Activated CD4-positive, CD25-positive, alpha-beta regulatory T cell treated with anti-CD3 and anti-CD28 coated beads, Interleukin-2, amount 50 U/mL, for 72 hours (primary cell): Measurements from ENCODE around the gene LMCD1.

Experiments
- DNase-seq: peaks from one replicate; pipeline ENCODE4 v3.0.0; 2021

Gene LMCD1

GRCh38 chr3:8506571-8507061 lies 5.0 kb downstream of the LMCD1 start:
- DNase-seq: no peak

- DNase-seq: no peak
These were observed 5.9 kb downstream of the LMCD1 start for GRCh38 chr3:8507496-8507895.

DNA sequence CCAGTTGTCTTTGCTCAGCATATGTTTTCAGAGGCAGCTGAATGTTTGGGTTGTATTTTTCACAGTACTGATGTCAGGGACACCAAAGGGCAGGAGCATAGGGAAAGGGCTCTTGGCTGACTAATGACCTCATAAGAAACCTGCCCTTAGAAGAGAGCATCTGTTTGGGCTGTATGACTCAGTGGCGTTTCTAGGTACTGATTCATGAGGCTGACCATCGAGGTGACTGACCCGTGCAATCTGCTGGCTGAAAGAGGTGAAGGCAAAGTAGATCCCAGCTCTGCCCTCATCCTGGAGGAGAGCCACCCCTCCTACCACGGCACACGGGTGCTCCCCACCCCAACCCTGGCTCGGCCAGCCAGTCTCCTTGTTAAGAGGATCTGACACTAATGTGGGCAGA lies 8.3 kb downstream of the LMCD1 start:
- no peak for DNase-seq

- DNase-seq: no peak
These were observed 10.6 kb downstream of the LMCD1 start for GRCh38 chr3:8512234-8512633.

DNA sequence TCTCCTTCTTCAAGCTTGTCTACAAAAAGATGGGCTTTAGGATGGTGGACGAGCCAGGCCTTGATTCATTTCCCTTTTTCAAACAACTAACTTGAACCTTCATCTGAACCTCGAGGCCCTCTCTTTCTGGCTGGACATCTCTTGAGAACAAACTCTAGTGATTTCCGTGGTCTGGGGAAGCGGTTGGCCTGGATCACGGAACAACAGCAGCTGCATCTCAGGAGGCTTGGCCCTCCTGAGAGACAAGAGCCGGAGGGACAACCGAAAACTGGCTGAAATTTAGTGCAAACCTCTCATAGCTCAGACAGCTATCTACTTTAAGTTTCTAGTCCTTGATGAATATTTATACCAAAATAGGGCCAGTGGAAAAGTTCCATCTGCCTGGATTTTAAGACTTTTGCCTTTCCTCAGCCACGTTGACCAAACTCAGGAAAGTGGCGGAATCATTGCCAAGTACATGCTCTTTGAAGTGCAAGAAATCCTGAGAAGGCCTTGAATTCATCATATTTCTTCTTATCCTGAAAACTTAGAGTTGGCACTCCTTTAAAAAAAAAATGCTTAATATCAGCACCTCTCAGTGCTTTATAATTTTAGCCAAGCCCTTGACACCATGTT lies 14.5 kb downstream of the LMCD1 start:
- DNase-seq: no peak

DNA sequence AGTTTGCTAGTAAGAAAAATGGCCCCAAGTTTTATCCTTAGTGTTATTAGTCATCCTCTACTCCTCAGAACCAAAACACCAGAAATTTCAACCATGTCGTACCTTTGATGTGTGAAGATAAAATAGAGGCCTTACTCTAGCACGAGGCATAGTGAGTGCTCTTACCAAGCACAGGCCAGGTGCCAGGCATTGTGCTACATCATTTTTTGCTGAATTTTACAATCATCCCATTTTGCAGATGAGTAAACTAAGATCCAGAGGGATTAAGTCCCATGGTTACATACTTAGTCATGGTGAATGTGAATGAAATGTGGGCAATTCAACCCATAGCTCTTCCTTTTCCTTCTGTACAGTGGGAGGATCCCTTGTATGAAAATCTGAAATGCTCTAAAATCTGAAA lies 15.2 kb downstream of the LMCD1 start:
- no peak for DNase-seq

DNA sequence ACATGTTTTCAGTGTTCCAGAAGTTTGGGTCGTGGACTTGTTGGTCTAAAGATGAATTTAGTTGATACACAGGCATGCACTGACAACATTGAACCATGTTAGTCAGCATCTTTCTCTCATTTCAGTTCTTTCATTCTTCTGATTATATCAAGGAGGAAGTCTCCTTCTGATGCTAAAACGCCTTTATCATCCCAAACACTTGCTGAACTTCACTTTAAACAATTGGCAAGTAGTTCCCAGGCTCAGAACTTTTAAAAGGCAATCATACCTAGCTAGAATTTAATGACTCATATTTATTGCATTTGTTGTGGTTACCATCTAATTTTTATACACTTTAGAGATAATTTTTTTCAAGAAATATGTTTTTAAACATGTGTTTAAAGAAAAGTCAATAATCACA lies 15.9 kb downstream of the LMCD1 start:
- no peak for DNase-seq

GRCh38 chr3:8518138-8518537 lies 16.5 kb downstream of the LMCD1 start:
- DNase-seq: no peak

DNA sequence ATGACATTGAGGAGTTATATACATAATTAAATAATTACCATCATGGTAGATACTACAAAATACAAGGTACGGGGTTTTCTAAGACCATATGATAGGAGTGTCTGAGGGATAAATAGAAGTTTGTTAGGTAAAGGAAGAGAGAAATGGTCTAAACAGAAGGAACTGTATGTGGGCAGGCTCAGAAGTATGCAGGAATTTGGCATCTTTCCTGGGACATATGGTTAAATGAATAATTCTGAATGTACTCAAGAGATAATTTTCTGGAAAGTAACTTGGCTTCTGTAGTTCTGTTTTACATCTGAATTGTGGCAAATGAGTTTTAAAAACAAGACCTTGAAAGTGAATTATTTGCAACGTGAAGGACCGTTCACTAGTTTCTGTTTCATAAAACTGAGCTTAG lies 17.5 kb downstream of the LMCD1 start:
- DNase-seq: no peak

DNA sequence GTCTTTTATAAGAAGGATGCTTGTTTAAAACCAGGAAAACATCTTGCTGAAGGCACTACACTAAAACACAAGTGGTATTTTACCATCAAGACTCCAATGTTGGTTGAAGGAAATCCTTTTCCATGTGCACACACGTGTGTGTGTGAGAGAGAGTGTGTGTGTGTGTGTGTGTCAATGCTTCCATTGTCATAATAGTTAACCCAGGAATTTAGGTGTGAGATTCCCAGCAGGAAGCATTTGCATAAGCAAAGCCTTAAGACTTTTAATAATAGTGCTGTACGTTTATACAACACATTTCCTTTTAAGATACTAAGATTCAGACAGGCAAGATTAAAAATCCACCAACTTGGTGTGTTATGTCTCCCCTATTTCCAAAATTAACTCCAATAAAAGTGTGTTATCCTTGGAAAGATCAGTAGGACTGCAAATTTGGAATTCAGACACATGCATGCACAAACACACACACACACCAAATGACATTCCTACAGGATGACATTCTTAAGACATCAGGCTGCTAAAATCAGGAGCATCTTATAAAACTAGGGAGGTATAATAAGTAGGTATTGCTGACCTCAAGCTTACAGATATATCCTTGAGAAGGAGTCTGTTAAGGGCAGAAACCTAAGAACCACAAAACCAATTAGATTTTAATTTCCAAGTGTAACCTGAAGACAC lies 18.3 kb downstream of the LMCD1 start:
- no peak for DNase-seq

GRCh38 chr3:8520816-8521403 lies 19.3 kb downstream of the LMCD1 start:
- DNase-seq: no peak

DNA sequence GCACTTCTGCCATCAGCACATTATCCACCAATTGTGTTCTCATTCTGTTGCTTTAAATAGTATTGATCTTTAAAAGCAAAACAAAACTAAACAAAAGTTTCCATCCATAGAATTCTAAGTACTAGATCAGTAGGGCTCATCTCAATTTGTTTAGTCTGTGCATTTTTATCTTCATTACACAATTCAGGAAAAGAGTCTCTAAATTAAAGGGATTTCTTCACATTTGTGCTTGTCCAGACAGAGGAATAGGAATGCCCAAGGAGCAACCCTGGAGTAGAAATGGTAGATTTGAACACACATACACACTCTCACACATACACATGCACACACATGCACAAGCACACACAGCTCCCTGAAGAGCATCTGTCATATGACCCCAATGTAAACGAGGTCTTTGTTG lies 21.4 kb downstream of the LMCD1 start:
- no peak for DNase-seq

DNA sequence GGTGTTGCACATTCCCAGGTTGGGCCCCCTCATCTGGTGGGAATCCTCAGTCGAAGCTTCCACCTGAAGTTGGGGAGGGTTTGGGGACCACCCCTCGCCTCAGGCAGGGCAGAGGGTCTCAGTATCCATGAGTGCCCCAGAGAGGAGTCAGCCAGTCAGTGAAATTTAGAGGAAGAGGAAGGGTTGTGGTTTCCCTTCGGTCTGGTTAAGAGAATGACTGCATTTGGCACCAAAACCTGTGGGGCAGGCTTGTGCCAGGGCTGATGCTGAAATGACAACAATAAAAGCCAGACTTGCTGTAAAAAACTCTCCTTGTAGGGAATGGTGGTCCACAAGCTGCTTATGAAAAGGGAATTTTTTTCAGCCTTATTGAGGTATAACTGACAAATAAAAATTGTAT lies 22.6 kb downstream of the LMCD1 start:
- DNase-seq: no peak

GRCh38 chr3:8524656-8525399 lies 23.2 kb downstream of the LMCD1 start:
- DNase-seq: no peak

DNA sequence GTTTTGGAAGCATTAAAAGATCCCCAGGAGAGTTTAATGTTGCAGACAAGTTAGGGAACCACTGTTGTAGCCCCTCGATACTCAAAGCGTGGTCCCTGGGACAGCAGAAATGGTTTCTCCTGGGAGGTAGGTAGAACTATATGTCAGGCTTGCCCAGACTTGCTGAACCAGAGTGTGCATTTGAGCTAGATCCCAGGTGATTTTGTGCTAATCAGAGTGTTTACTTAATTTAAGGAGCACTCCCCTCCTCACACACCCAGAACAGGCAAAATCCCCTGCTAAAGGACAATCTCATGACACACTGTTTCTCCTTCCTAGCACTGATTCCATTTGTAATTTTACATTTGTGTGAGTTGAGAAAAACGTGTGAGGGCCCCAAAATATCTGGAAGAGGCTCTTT lies 24.3 kb downstream of the LMCD1 start:
- no peak for DNase-seq

GRCh38 chr3:8529181-8529637 lies 27.6 kb downstream of the LMCD1 start:
- no peak for DNase-seq

- DNase-seq: no peak
These were observed 28.3 kb downstream of the LMCD1 start for GRCh38 chr3:8529738-8530525.

GRCh38 chr3:8530581-8530980 lies 29.0 kb downstream of the LMCD1 start:
- DNase-seq: no peak

GRCh38 chr3:8532251-8532871 lies 30.7 kb downstream of the LMCD1 start:
- no peak for DNase-seq

DNA sequence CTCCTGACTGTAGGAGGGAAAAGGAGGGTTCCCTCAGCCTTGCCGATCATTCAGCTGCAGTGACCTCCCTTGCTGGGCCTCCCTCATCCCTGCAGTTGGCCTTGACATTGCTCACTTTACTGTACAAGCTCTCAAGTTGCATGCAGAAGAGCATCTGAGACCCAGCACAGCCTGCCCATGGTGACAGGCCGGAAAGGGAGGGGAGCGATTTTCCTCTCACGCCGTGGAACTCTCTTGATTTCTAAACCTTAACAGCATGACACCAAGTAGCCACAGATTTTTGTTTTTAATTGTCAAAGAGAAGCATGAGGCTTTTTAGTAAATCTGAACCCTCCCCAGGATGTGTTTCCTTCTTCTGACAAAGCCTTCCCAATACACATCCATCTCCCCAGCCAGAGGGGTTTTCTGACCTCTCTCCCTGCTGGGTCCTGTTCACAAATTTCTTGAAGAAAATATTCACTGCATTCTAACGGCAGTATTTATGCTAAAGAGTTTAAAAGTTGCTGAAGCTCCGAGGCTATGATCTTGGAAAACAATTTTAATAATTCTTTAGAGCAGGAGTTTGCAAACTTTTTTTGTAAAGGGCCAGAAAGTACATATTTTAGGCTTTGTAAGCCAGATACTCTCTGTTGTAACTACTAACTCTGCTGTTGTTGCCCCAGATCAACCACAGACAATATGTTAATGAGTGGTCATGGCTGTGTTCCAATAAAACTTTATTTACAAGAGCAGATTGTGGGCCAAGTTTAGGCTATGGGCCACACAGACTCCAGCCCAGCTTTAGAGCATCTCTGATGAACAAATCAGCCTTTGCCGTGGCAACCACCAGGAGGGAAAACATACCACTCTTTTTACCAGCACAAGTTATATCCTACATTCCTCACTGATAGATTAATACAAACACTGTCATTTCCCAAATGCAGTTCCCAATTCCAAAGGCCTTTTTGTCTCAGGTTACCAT lies 34.8 kb downstream of the LMCD1 start:
- DNase-seq: no peak

GRCh38 chr3:8537440-8537839 lies 35.8 kb downstream of the LMCD1 start:
- no peak for DNase-seq
